GM20000 (cell line): ENCODE data around the gene PHLDB2.
A peak's percentile ranks its signal among the peaks of the same experiment; 100 is the strongest.

Source experiments
- DNase-seq: peaks from one replicate; pipeline ENCODE4 v3.0.0; 2012; ENCODE audit warnings: low spot score
- CTCF ChIP-seq: IDR thresholded peaks from 2 replicates; pipeline ENCODE4 v1.5.1; 2012; ENCODE audit warnings: mild to moderate bottlenecking, control low read depth; ENCODE audit errors: extremely low read depth, missing control alignments

The PHLDB2 gene

GRCh38 chr3:112009670-112010069 lies 150.6 kb downstream of the PHLDB2 start:
- TF ChIP-seq CTCF = no peak
- no peak for DNase-seq

GRCh38 chr3:112010636-112011035 lies 151.6 kb downstream of the PHLDB2 start:
- no peak for DNase-seq
- TF ChIP-seq CTCF = no peak

GRCh38 chr3:112011376-112011940 lies 152.4 kb downstream of the PHLDB2 start:
- no peak for DNase-seq

GRCh38 chr3:112012205-112012992 lies 153.3 kb downstream of the PHLDB2 start:
- TF ChIP-seq CTCF = no peak
- DNase-seq = no peak

More at GRCh38 chr3:112011376-112011940, 152.4 kb downstream of the PHLDB2 start:
- no peak for TF ChIP-seq CTCF

- peak; percentile 62 for DNase-seq
- TF ChIP-seq CTCF = peak; percentile 75
Measured at GRCh38 chr3:112013058-112013783, 154.2 kb downstream of the PHLDB2 start.

- no peak for TF ChIP-seq CTCF
- no peak for DNase-seq
Measured at GRCh38 chr3:112013784-112014143, 154.7 kb downstream of the PHLDB2 start.

- no peak for TF ChIP-seq CTCF
- no peak for DNase-seq
Measured at GRCh38 chr3:112017091-112017490, 158.0 kb downstream of the PHLDB2 start.
